CD14-positive monocyte (primary cell): Measurements from ENCODE around the gene POMT2. TPM values are rescaled to one million over a fixed set of nuclear protein-coding genes. Genes with fewer than 3 reads are reported as not detected.

Source experiments
- DNase-seq, 3 donors: peaks; one replicate each; pipeline ENCODE4 v3.0.0-alpha.2; 2011 to 2022
- H2AFZ ChIP-seq: 2 replicates; pipeline ENCODE4 v1.6.0; 2012; ENCODE audit warnings: mild to moderate bottlenecking, low read depth, low read length, inconsistent platforms; ENCODE audit not compliant: insufficient read depth, poor library complexity, severe bottlenecking
- H3K27ac ChIP-seq, 2 donors: 1 replicate in 1 of 2; 2 replicates in 1 of 2; pipeline ENCODE4 v1.5.1; 2012 to 2013; ENCODE audit warnings: low read length in 2 of 2, control low read depth in 1 of 2, inconsistent platforms in 1 of 2, low read depth in 1 of 2, mild to moderate bottlenecking in 1 of 2
- H3K27me3 ChIP-seq, 2 donors: one replicate each; pipeline versions ENCODE4 v1.6.0 to v1.6.1; 2011 to 2013; ENCODE audit warnings: low read length in 2 of 2; ENCODE audit not compliant: control insufficient read depth in 2 of 2, insufficient read depth in 2 of 2
- H3K36me3 ChIP-seq, 2 donors: replicated peaks in 1 of 2; 1 replicate in 1 of 2; 2 replicates in 1 of 2; pipeline versions ENCODE4 v1.5.1 to v1.6.1; 2012 to 2013; ENCODE audit warnings: low read length in 2 of 2, control low read depth in 1 of 2, inconsistent platforms in 1 of 2, mild to moderate bottlenecking in 1 of 2; ENCODE audit not compliant: insufficient read depth in 2 of 2, control insufficient read depth in 1 of 2
- H3K4me1 ChIP-seq, 2 donors: 1 replicate in 1 of 2; 2 replicates in 1 of 2; pipeline versions ENCODE4 v1.5.1 to v1.6.1; 2012 to 2013; ENCODE audit warnings: low read length in 2 of 2, control low read depth in 1 of 2, inconsistent platforms in 1 of 2, mild to moderate bottlenecking in 1 of 2, moderate library complexity in 1 of 2; ENCODE audit not compliant: insufficient read depth in 2 of 2, control insufficient read depth in 1 of 2
- H3K4me2 ChIP-seq: replicated peaks from 2 replicates; pipeline ENCODE3; 2012; ENCODE audit warnings: low read length, moderate library complexity, mild to moderate bottlenecking; ENCODE audit not compliant: poor library complexity, severe bottlenecking; ENCODE audit errors: extremely low read depth
- H3K4me3 ChIP-seq, 3 experiments: fragments of 200-600 bp in 1 of 3; sonication (generic) in 1 of 3; replicated peaks in 1 of 3; 1 replicate in 2 of 3; 2 replicates in 1 of 3; pipeline ENCODE4 v1.5.1; 2011 to 2013; ENCODE audit warnings: low read length in 3 of 3, mild to moderate bottlenecking in 3 of 3, control low read depth in 2 of 3, low read depth in 2 of 3, inconsistent platforms in 1 of 3, moderate library complexity in 1 of 3
- H3K79me2 ChIP-seq: 2 replicates; pipeline ENCODE4 v1.6.0; 2012; ENCODE audit warnings: mild to moderate bottlenecking, control low read depth, inconsistent platforms, low read length, moderate library complexity; ENCODE audit not compliant: insufficient read depth
- H3K9ac ChIP-seq: 2 replicates; pipeline ENCODE4 v1.6.0; 2017; ENCODE audit warnings: low read length, mild to moderate bottlenecking; ENCODE audit not compliant: insufficient read depth, poor library complexity, severe bottlenecking
- H3K9me3 ChIP-seq, 2 donors: replicated peaks in 1 of 2; 1 replicate in 1 of 2; 2 replicates in 1 of 2; pipeline versions ENCODE4 v1.5.1 to v1.6.1; 2012 to 2013; ENCODE audit warnings: low read length in 2 of 2, control low read depth in 1 of 2; ENCODE audit not compliant: control insufficient read depth in 1 of 2, insufficient read depth in 1 of 2
- H4K20me1 ChIP-seq: 2 replicates; pipeline ENCODE4 v1.6.0; 2012; ENCODE audit warnings: mild to moderate bottlenecking, low read length, control low read depth, moderate library complexity; ENCODE audit not compliant: insufficient read depth
- H3K27ac Mint-ChIP-seq, 7 donors: one replicate each; pipeline ENCODE4 v1.8.0; 2020; ENCODE audit warnings: mild to moderate bottlenecking in 7 of 7, mixed read lengths in 7 of 7, moderate library complexity in 6 of 7, inconsistent platforms in 2 of 7
- H3K27me3 Mint-ChIP-seq, 3 donors: one replicate each; pipeline ENCODE4 v1.8.0; 2021 to 2022; ENCODE audit warnings: low read depth in 3 of 3, mild to moderate bottlenecking in 3 of 3, mixed read lengths in 3 of 3, moderate library complexity in 3 of 3, inconsistent platforms in 1 of 3
- H3K36me3 Mint-ChIP-seq, 2 donors: one replicate each; pipeline ENCODE4 v1.8.0; 2020; ENCODE audit warnings: mixed read lengths in 2 of 2, inconsistent platforms in 1 of 2, mild to moderate bottlenecking in 1 of 2
- H3K4me1 Mint-ChIP-seq: one replicate; pipeline ENCODE4 v1.8.0; 2020; ENCODE audit warnings: mild to moderate bottlenecking, mixed read lengths
- H3K4me3 Mint-ChIP-seq, 2 donors: one replicate each; pipeline ENCODE4 v1.8.0; 2020; ENCODE audit warnings: mild to moderate bottlenecking in 2 of 2, mixed read lengths in 2 of 2, moderate library complexity in 1 of 2
- H3K9me3 Mint-ChIP-seq, 7 donors: one replicate each; pipeline ENCODE4 v1.8.0; 2020 to 2022; ENCODE audit warnings: mixed read lengths in 7 of 7, mild to moderate bottlenecking in 6 of 7, moderate library complexity in 6 of 7, inconsistent platforms in 2 of 7
- WGBS: methylation state at CpG from one replicate; pipeline ENCODE4 v1.1.5; 2013; ENCODE audit warnings: missing lambda C conversion rate; ENCODE audit not compliant: insufficient coverage; 5-methylcytosine and 5-hydroxymethylcytosine counted together
- intact Hi-C, 2 donors: fragments of 100-400 bp; cut with micrococcal nuclease; formaldehyde crosslinking; loops; one replicate each; pipeline versions ENCODE4 v1.15.0 to v1.15.1; 2023
- polyA plus RNA-seq, 3 donors: library from polyadenylated mRNA; depleted of rRNA in 1 of 3; unstranded in 2 of 3; stranded (reverse) in 1 of 3; fragments of 300-500 nt in 2 of 3; fragments of >200 nt in 1 of 3; fragmentation: Illumina TruSeq in 2 of 3; gene quantifications; 1 replicate in 2 of 3; 2 replicates in 1 of 3; pipeline ENCODE4 v1.2.3, GENCODE V29; 2012 to 2021
- TF ChIP-seq, protein P1 (sequence below): fragments of 200-600 bp; IDR thresholded peaks from one replicate; pipeline ENCODE4 v1.8.0; 2022; ENCODE audit warnings: antibody characterized with exemption, mild to moderate bottlenecking

Gene POMT2
- polyA plus RNA-seq, 3 donors, result 1.5 to 8.9 (median 1.8) TPM

DNA sequence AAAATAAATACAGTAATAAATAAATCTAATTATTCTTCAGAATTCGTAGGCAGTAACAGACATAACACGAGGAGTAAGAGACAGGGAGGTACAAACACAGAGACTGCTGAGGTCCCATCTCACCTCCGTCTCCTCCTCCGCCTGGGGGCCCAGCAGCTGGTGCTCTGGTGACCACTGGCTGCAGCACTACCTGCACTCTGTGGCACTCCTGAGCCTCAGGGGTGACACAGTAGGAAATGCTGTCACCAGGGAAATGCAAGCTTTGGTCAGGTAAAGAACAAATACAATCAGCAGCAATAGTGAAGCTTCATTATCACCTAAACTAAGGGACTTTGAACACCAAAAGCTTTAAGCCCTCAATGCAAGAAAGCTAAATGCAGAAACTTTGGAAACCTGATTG, 19.7 kb upstream of the POMT2 start:
- Histone ChIP-seq H4K20me1 (no peaks in the 10 kb centered on the region), H3K9me3 (no peaks in the 10 kb centered on the region), H3K9ac (no peak overlapping the region), H3K36me3 (peaks cover 53 to 88% of the 10 kb centered on the region in 2 donors), H3K4me3 (no peak overlapping the region), H3K27ac (no peak overlapping the region), H2AFZ (no peak overlapping the region), H3K27me3 (no peaks in the 10 kb centered on the region), H3K4me2 (no peak overlapping the region), H3K79me2 (no peaks in the 10 kb centered on the region), H3K4me1 (peaks cover 12 to 13% of the 10 kb centered on the region in 2 donors)
- TF ChIP-seq, protein P1, sequence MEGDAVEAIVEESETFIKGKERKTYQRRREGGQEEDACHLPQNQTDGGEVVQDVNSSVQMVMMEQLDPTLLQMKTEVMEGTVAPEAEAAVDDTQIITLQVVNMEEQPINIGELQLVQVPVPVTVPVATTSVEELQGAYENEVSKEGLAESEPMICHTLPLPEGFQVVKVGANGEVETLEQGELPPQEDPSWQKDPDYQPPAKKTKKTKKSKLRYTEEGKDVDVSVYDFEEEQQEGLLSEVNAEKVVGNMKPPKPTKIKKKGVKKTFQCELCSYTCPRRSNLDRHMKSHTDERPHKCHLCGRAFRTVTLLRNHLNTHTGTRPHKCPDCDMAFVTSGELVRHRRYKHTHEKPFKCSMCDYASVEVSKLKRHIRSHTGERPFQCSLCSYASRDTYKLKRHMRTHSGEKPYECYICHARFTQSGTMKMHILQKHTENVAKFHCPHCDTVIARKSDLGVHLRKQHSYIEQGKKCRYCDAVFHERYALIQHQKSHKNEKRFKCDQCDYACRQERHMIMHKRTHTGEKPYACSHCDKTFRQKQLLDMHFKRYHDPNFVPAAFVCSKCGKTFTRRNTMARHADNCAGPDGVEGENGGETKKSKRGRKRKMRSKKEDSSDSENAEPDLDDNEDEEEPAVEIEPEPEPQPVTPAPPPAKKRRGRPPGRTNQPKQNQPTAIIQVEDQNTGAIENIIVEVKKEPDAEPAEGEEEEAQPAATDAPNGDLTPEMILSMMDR, result no peak
- H3K27ac Mint-ChIP-seq, result no peak overlapping the region
- 96% methylated on average over 4 of the region's 4 CpGs for WGBS
- no peaks in the 10 kb centered on the region for H3K9me3 Mint-ChIP-seq
- H3K36me3 Mint-ChIP-seq, result peaks cover 73 to 76% of the 10 kb centered on the region in 2 donors
- intact Hi-C loops, result no loop called here
- no peaks in the 10 kb centered on the region for H3K27me3 Mint-ChIP-seq
- no peak overlapping the region for H3K4me3 Mint-ChIP-seq
- DNase-seq, result no peak
- H3K4me1 Mint-ChIP-seq, result peaks cover 13% of the 10 kb centered on the region

DNA sequence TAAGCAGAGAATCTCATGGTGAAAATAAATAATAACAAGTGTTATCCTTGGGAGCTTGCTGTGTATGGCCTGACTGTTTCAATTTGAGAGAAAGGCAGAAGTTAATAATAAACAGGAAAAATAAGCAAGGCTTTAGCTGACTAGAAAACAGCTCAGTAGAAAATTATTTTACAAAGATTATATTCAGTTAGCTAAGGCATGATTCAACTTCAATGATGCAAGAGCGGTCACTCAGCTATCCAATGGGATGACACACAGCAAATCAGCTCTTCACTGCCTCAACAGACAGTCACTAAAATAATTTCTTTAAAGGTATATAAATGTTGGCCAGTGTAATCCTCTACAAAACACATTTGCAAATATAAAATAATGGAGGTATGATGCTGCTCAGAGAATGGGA, 18.7 kb upstream of the POMT2 start:
- Histone ChIP-seq H3K27ac (no peak overlapping the region), H3K9me3 (no peaks in the 10 kb centered on the region), H2AFZ (no peak overlapping the region), H3K9ac (no peak overlapping the region), H3K4me2 (no peak overlapping the region), H3K79me2 (no peaks in the 10 kb centered on the region), H4K20me1 (no peaks in the 10 kb centered on the region), H3K4me1 (peaks cover 4 to 5% of the 10 kb centered on the region in 2 donors), H3K27me3 (no peaks in the 10 kb centered on the region), H3K36me3 (peaks cover 53 to 94% of the 10 kb centered on the region in 2 donors), H3K4me3 (no peak overlapping the region)
- Mint-ChIP-seq H3K27me3 (no peaks in the 10 kb centered on the region), H3K4me1 (peaks cover 5% of the 10 kb centered on the region), H3K9me3 (no peaks in the 10 kb centered on the region), H3K36me3 (peaks cover 76 to 82% of the 10 kb centered on the region in 2 donors), H3K27ac (no peak overlapping the region), H3K4me3 (no peak overlapping the region)
- intact Hi-C loops, result no loop called here
- no peak for DNase-seq
- WGBS, result no CpG with 5 or more reads among the region's 1 CpG
- TF ChIP-seq, protein P1, result no peak
